SK-N-SH treated with all-trans-retinoic acid at 6 μM for 48 hours (cell line): ENCODE results near the gene MAGOHB.

Experiments used
- GLIS3 ChIP-seq: fragments of 250-450 bp; sonication (Bioruptor Pico); IDR thresholded peaks from 2 replicates; pipeline ENCODE4 v1.5.0; 2020; ENCODE audit warnings: mild to moderate bottlenecking, moderate library complexity
- ZNF70 ChIP-seq: fragments of 450-650 bp; formaldehyde crosslinking; IDR thresholded peaks from 2 replicates; pipeline ENCODE4 v1.5.0; 2020; ENCODE audit warnings: mild to moderate bottlenecking, moderate library complexity

DNA sequence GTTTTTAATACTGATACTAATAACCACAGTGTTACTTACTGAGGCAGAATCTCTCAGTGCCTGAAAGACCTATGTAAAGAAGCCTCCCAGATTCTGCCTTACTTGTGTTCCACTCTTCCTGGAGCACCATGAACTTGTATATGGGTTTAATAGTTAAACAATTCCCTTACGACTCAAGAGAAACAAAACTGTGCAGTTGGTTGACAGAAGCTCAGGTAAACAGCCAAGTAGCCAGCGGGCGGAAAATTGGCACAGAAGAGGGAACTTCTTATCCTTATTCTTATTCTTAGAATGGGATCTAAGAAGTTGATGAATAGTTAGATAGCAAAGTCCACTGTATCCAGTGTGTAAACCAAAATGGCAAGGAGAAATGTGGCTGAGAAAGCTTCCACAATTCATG, 22.7 kb upstream of the MAGOHB start:
- TF ChIP-seq GLIS3 (CRISPR knock-in tag) = no peak
- TF ChIP-seq ZNF70 (CRISPR knock-in tag) = no peak
